Measurements from ENCODE around the gene ZNF354C. TPM values are rescaled to one million over a fixed set of nuclear protein-coding genes. Genes with fewer than 3 reads are reported as not detected.

Gene ZNF354C
- total and polyA plus RNA-seq, 2 of the 13 experiments (the other 11 are each of a cell fraction or from before 2014, with no cell fraction given), result 0.02 TPM; not detected in 1

DNA sequence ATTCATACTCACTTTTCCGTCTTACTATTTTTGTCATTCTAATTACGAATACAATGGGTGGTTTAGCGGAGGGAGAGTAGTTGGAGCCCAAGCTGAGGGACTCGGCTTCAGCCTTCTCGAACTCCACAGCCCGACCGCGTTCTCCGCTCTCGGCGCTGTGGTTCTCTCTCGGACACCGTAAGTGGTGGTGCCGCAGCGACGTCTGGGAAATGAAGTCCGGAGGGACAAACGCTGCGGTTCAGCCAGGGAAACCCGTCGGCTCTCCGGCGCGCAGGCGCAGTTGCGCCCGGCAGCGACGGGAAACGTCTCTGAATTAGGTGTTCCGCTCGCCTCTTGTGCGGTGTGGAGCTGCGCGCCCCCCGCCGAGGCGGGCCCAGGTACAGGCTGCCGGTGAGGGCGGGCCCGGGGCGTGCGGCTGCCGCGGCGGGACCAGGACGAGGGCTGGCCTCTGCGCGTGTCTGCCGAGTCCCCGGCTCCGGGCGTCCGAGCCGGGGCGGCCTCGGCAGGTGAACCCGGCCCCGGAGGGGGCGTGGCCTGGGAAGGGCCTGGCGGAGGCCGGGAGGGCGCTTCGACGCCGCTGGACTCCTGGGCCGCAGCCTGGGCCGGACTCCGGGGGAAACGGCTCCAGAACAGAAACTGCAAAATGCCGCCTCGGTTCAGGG is 36.5 kb upstream of the ZNF354C start, which contains the start of gene ZNF879 (continued):
- TF ChIP-seq SCMH1 (CRISPR knock-in tag; IDR thresholded peaks at IDR 0.05; ENCODE audit: borderline replicate concordance), result no peak
- TF ChIP-seq ZSCAN29 (CRISPR knock-in tag; conservative IDR thresholded peaks at IDR 0.05), result no peak
- no peak for TF ChIP-seq RFXANK (CRISPR knock-in tag; IDR thresholded peaks at IDR 0.05)
- no peak for TF ChIP-seq FOXA3 (CRISPR knock-in tag; IDR thresholded peaks at IDR 0.05)
- TF ChIP-seq KDM5B (CRISPR knock-in tag; IDR thresholded peaks at IDR 0.05; ENCODE audit: borderline replicate concordance), result no peak; the same call in 1 of the 2 replicates
- no peak for TF ChIP-seq TMF1 (CRISPR knock-in tag; IDR thresholded peaks at IDR 0.05; ENCODE audit: low read depth)
- TF ChIP-seq, protein P1, sequence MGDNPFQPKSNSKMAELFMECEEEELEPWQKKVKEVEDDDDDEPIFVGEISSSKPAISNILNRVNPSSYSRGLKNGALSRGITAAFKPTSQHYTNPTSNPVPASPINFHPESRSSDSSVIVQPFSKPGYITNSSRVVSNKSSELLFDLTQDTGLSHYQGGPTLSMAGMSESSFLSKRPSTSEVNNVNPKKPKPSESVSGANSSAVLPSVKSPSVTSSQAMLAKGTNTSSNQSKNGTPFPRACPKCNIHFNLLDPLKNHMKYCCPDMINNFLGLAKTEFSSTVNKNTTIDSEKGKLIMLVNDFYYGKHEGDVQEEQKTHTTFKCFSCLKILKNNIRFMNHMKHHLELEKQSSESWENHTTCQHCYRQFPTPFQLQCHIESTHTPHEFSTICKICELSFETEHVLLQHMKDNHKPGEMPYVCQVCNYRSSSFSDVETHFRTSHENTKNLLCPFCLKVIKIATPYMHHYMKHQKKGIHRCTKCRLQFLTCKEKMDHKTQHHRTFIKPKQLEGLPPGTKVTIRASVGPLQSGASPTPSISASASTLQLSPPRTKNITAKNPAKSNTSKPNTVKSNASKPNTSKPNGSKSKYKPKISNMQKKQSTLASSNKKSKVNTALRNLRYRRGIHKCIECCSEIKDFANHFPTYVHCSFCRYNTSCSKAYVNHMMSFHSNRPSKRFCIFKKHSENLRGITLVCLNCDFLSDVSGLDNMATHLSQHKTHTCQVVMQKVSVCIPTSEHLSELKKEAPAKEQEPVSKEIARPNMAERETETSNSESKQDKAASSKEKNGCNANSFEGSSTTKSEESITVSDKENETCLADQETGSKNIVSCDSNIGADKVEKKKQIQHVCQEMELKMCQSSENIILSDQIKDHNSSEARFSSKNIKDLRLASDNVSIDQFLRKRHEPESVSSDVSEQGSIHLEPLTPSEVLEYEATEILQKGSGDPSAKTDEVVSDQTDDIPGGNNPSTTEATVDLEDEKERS (CRISPR knock-in tag; IDR thresholded peaks at IDR 0.05), result no peak
- TF ChIP-seq ZNF367 (CRISPR knock-in tag; IDR thresholded peaks at IDR 0.05; ENCODE audit: borderline replicate concordance), result no peak
- peak; percentile 79; the same call in 1 of the 2 replicates for TF ChIP-seq IRF2 (CRISPR knock-in tag; IDR thresholded peaks at IDR 0.05)
- TF ChIP-seq SRSF4 (IDR thresholded peaks at IDR 0.05; ENCODE audit: low read depth, low read length, poor library complexity, severe bottlenecking), result no peak
- TF ChIP-seq, protein P2, sequence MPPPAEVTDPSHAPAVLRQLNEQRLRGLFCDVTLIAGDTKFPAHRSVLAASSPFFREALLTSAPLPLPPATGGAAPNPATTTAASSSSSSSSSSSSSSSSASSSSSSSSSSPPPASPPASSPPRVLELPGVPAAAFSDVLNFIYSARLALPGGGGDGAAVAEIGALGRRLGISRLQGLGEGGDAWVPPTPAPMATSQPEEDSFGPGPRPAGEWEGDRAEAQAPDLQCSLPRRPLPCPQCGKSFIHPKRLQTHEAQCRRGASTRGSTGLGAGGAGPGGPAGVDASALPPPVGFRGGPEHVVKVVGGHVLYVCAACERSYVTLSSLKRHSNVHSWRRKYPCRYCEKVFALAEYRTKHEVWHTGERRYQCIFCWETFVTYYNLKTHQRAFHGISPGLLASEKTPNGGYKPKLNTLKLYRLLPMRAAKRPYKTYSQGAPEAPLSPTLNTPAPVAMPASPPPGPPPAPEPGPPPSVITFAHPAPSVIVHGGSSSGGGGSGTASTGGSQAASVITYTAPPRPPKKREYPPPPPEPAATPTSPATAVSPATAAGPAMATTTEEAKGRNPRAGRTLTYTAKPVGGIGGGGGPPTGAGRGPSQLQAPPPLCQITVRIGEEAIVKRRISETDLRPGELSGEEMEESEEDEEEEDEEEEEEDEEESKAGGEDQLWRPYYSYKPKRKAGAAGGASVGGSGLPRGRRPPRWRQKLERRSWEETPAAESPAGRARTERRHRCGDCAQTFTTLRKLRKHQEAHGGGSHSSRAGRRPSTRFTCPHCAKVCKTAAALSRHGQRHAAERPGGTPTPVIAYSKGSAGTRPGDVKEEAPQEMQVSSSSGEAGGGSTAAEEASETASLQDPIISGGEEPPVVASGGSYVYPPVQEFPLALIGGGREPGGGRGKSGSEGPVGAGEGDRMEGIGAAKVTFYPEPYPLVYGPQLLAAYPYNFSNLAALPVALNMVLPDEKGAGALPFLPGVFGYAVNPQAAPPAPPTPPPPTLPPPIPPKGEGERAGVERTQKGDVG (CRISPR knock-in tag; IDR thresholded peaks at IDR 0.05; ENCODE audit: borderline replicate concordance), result no peak
- TF ChIP-seq, protein P3, sequence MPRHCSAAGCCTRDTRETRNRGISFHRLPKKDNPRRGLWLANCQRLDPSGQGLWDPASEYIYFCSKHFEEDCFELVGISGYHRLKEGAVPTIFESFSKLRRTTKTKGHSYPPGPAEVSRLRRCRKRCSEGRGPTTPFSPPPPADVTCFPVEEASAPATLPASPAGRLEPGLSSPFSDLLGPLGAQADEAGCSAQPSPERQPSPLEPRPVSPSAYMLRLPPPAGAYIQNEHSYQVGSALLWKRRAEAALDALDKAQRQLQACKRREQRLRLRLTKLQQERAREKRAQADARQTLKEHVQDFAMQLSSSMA (CRISPR knock-in tag; IDR thresholded peaks at IDR 0.05), result no peak
- no peak for TF ChIP-seq MBNL3 (CRISPR knock-in tag; conservative IDR thresholded peaks at IDR 0.05)
- TF ChIP-seq, protein P4, sequence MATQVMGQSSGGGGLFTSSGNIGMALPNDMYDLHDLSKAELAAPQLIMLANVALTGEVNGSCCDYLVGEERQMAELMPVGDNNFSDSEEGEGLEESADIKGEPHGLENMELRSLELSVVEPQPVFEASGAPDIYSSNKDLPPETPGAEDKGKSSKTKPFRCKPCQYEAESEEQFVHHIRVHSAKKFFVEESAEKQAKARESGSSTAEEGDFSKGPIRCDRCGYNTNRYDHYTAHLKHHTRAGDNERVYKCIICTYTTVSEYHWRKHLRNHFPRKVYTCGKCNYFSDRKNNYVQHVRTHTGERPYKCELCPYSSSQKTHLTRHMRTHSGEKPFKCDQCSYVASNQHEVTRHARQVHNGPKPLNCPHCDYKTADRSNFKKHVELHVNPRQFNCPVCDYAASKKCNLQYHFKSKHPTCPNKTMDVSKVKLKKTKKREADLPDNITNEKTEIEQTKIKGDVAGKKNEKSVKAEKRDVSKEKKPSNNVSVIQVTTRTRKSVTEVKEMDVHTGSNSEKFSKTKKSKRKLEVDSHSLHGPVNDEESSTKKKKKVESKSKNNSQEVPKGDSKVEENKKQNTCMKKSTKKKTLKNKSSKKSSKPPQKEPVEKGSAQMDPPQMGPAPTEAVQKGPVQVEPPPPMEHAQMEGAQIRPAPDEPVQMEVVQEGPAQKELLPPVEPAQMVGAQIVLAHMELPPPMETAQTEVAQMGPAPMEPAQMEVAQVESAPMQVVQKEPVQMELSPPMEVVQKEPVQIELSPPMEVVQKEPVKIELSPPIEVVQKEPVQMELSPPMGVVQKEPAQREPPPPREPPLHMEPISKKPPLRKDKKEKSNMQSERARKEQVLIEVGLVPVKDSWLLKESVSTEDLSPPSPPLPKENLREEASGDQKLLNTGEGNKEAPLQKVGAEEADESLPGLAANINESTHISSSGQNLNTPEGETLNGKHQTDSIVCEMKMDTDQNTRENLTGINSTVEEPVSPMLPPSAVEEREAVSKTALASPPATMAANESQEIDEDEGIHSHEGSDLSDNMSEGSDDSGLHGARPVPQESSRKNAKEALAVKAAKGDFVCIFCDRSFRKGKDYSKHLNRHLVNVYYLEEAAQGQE (IDR thresholded peaks at IDR 0.05; ENCODE audit: borderline replicate concordance in 1 of 2, low read depth in 1 of 2, low read length in 2 of 2), result no peak
- TF ChIP-seq ZNF510 (CRISPR knock-in tag; IDR thresholded peaks at IDR 0.05; ENCODE audit: low read depth), result no peak
- TF ChIP-seq KDM1A (CRISPR knock-in tag; IDR thresholded peaks at IDR 0.05), result no peak
- TF ChIP-seq BHLHE40 (IDR thresholded peaks at IDR 0.05; ENCODE audit: low read length), result no peak
- no peak for TF ChIP-seq ZFYVE20 (CRISPR knock-in tag; IDR thresholded peaks at IDR 0.05; ENCODE audit: borderline replicate concordance, low read depth)
- TF ChIP-seq NR1H2 (CRISPR knock-in tag; IDR thresholded peaks at IDR 0.05; ENCODE audit: borderline replicate concordance, low read depth), result no peak
- TF ChIP-seq CEBPG (CRISPR knock-in tag; IDR thresholded peaks at IDR 0.05), result no peak

Measured in HepG2 (cell line).